OCI-LY7 (cell line): Measurements from ENCODE around the gene IFI27L1.

Experiments used
- EZH2phosphoT487 ChIP-seq: fragments of 200-600 bp; sonication (generic); IDR thresholded peaks from 2 replicates; pipeline ENCODE4 v1.6.1; 2018; ENCODE audit warnings: low read depth, borderline replicate concordance, mild to moderate bottlenecking, mixed run types, antibody characterized with exemption, low read length, moderate library complexity, mixed read lengths
- TF ChIP-seq, protein P1 (sequence below): fragments of 200-600 bp; sonication (generic); conservative IDR thresholded peaks from 2 replicates; pipeline ENCODE4 v1.5.1; 2014; ENCODE audit warnings: mild to moderate bottlenecking, antibody characterized with exemption, low read length, moderate library complexity, mixed read lengths

DNA sequence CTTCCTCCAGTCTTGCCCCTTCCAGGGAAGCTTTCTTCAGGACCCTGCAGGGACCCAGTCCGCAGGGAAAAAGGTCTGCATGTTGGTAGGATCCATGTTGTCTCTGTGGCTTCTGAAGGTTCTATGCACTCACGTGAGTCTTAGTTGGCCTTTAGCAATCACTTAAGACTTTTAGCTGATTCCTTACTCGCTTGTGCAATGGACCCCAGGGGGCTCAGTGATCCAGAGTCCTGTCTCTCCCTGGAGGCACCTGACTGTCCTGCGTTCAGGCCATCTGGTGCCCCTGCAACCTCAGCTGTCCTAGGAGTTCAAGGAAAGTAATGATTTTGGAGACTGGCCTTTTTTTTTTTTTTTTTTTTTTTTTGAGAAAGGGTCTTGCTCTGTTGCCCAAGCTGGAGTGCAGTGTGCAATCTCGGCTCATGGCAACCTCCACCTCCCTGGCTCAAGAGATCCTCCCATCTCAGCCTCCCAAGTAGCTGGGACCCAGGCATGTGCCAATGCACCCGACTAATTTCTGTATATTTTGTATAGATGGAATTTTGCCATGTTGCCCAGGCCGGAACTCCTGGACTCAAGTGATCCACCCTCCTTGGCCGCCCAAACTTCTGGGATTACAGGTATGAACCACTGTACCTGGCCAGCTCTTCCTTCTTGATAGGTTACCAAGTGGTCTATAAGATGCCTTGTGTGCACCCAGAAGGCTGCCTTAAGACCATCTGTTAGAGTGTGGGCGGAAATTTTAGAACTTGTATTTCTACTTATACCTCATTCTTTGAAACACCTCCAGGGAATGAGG is 43.7 kb downstream of the IFI27L1 start:
- TF ChIP-seq, protein P1, sequence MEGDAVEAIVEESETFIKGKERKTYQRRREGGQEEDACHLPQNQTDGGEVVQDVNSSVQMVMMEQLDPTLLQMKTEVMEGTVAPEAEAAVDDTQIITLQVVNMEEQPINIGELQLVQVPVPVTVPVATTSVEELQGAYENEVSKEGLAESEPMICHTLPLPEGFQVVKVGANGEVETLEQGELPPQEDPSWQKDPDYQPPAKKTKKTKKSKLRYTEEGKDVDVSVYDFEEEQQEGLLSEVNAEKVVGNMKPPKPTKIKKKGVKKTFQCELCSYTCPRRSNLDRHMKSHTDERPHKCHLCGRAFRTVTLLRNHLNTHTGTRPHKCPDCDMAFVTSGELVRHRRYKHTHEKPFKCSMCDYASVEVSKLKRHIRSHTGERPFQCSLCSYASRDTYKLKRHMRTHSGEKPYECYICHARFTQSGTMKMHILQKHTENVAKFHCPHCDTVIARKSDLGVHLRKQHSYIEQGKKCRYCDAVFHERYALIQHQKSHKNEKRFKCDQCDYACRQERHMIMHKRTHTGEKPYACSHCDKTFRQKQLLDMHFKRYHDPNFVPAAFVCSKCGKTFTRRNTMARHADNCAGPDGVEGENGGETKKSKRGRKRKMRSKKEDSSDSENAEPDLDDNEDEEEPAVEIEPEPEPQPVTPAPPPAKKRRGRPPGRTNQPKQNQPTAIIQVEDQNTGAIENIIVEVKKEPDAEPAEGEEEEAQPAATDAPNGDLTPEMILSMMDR, result no peak
- no peak for TF ChIP-seq EZH2phosphoT487
